ENCODE measurements around the gene NEU4.

The NEU4 gene

DNA sequence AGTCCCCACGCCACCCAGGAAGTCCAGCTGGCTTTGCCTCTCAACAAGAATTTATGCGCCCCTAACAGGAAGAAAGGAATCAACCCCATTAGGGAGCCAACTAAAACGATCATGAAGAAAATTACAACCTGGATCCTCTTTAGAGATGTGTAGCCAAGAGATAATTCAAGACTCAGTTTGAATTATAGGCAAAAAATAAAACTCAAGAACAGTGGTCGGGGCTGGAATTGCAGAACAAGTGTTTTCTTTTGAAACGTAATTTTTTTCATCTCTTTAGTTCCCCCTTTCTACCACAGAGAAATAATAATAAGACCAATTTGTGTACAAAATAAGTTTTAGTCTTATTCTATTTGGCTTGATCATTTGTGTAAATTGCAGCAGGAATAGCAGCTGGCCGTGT, 27.3 kb downstream of the NEU4 start:
- no peak for DNase-seq

DNA sequence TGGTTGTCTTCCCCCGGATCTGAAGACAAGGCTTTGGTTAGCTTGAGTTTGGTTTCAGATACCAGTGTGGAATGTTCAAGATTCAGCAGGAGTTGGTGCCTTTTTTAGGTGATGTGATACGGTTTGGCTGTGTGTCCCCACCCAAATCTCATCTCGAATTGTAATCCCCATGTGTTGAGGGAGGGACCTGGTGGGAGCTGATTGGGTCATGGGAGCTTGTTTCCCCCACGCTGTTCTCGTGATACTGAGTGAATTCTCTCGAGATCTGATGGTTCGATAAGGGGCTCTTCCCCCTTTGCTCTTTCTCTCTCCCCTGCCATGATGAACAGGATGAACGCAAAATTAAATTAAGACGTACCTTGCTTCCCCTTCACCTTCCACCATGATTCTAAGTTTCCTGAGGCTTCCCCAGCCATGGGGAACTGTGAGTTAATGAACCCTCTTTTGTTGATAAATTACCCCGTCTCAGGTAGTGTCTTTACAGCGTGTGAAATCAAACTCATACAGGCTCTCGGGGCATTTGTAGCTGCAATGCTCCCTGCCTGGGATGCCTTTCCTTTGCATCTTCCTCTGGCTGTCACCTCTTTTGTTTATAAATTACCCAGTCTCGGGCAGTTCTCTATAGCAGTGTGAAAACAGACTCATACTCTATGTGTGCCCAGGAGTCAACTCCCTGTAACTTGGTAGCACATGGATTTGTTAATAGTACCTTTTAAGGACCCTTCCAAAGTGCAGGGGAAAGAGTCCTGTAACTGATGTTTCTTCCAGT, 28.4 kb downstream of the NEU4 start:
- no peak for DNase-seq

GRCh38 chr2:241841181-241842066, 32.4 kb downstream of the NEU4 start:
- DNase-seq = no peak

DNA sequence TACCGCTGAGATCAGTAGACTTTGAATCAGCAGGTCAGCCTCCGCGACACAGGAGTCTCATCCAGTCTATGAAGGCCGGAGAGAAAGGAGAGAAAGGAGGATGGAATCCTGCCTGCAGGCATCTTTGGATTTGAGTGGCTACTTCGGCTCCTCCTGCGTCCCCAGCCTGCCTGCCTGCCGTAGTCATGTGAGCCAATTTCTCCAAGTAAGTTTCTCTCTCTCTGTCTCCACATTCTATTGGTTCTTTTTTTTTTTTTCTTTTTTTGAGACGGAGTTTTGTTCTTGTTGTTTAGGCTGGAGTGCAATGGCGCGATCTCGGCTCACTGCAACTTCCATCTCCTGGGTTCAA, 33.0 kb downstream of the NEU4 start:
- DNase-seq = no peak

DNA sequence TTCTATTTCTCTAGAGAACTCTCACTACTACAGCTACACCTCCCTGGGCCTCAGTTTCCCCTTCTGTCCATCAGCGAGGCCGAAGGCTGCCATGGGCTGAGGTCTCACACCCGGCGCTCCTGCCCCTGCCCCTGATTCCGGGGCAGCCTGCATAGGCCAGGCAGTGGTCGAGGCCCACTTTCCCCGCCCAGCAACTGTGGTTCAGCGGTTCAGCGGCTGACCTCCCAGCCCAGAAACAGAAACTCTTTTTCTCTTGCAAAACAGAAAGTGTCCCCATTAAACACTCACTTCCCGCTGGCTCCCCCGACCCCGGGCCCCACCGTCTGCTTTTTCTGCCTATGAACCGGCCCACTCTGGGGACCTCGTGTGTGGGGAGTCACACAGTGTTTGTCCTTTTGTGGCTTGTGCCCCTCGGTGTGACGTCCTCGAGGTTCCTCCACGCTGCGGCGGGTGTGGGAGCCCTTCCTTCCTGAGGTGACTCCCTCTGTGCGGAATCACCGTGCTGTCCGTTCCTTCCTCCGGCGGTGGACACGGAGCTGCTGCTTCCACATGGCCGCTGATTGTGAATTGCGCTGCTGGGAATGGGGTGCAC, 33.7 kb downstream of the NEU4 start:
- DNase-seq = no peak

GRCh38 chr2:241843321-241844065, 34.5 kb downstream of the NEU4 start:
- no peak for DNase-seq

DNA sequence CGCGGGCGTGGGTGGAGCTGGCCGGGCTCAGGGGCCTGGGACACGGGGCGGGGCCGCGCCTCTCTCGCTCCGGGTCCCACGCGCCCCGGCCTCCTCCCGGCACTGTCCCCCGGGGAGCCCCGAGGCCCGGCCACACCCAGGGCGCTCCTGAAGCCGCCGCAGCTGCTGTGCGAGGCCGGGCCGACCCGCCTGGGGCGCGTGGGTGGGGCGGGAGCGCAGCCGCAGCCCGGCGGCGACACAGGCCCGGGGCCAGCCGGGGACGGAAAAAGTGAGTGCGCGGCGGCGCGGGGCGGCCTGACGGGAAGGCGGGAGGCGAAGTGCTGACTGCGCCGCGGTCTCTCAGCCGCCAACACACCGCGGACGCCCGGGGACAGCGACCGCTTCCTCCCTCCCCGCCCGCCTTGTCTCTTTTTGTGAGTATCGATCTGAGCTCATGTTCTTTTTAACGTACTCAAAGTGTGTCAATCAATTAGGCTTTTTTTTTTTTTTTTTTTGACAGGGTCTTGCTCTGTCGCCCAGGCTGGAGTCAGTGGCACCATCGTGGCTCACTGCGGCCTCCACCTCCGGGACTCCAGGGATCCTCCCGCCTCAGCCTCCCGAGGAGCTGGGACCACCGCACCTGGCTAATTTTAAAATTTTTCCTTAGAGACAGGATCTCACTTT, 35.2 kb downstream of the NEU4 start:
- no peak for DNase-seq

DNA sequence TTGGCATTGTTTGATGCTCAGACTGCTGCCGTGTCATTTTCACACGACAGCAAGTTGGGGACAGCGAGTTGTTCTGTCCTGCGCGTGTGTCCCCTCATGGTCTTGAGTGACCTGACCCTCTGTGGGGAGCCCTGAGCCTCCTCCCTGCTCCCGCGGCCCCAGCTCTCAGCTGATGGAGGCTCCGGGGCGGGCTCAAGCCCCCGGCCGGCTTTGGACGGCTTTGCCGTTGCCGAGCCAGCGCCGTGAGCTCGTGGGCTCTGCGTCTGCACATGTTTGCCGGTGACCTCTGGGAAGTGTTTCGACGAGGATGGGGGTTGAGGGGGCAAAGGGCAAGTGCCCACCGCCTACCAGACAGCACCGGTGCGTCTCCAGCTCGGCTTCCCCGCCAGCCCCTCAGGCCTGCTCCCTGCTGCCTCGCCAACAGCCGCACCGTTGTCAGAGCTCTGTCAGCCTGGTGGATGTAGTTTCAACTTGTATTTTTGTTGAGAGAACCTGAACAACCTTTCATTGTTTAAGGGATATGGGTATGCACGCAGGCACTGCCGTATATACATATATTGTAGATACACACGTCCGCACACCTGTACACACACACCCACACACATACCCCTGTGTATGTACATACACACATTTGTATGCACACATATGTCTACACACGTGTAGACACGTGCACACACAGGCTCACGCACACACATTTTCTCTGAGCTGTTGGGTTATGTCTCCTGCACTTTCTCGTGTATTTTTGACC, 36.0 kb downstream of the NEU4 start:
- DNase-seq = no peak

DNA sequence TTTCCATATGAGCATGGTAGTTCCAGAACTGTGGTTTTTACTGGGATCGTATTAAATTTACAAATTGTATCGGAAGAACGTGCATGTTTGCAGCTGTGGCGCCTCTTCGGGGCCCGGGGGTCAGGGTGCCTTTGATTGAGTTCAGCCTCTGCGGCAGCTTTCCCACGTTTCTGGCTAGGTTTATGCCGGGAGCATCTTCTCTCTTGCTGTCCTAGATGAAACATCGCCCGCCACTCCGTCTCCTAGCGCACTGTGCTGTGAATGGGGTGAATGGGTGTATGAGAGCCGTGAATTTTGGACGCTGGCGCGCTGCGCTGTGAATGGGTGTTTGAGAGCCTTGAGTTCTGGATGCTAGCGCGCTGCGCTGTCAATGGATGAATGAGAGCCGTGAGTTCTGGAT, 37.4 kb downstream of the NEU4 start:
- DNase-seq = no peak

GRCh38 chr2:241848761-241849615, 40.0 kb downstream of the NEU4 start:
- DNase-seq = no peak

DNA sequence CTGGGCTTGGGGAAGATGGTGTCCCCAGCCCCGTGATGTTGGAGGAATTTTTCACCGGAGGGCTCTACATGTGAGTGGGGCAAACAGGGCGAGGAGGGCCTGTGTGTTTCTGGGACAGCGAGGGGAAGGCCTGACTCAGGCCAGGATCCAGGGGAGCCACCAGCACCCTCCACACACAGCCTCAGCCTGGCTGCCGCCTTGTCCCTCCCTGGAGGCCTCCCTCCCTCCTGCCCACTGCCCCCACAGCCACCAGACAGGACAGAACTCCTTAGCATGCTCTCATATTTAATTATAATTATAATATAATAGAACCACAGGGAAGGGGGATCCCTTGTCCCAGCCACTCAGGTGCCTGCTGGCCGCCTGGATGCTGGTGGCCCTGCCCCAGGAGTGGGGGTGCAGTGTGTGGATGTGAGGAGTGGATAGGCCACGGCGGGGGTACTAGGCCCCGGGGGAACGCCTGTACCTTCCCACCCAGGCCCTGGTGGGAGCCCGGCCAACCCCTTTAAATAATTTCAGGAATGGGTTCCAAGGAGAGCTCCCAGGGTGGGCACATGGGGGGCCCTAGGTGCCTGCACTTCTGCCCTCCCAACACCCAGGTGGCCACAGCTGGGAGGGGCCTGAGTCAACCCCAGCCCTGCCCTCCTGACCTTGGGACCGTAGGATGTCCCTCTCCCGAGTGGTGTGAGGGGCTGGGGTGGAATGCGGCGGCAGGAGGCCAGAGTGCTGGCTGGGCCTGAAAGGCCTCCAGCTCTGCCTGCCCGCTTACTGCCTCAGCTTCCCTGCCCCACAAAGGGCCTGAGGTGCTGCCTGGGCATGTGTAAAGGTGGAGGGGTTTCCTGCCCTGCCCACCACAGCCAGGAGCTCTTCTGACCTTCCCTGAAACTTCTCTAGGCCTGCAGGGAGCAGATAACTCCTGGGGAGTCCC, 40.9 kb downstream of the NEU4 start:
- DNase-seq = no peak

DNA sequence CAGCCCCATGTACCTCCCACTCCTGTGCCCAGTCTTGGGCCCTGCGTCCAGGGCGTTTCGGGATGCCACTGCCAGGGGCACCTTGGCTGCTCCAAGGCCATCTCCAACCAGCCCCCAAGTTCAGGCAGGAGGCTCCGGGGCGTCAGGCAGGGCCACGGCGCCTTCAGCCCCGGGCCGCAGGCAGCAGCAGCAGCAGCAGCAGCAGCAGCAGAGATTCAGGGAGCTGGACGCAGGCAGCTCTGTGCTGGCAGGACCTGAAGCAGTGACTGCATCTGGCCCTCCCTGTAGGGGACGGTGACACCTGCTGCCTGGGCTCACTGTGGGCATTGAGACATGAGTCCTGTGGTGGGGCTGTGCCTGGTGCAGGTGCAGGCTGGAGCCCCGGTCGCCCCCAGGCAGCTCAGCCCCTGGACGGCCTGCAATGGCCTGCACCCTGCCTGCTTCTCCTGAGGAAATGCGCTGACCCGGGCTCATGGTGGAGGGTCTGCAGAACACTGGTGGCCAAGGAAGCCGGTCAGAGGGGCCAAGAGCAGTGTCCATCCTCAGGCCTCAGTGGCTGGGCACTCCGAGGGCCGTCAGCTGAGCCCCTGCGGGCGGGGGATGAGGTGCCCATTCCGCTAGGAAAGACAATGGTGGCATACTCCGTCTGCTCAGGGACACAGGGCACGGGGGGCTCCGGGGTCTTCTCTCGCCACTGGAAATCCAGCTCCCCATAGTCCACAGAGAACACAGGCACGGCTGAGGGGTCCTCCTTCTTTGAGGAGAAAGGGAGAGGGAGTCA, 41.7 kb downstream of the NEU4 start:
- DNase-seq = no peak

- DNase-seq = no peak
Observed at GRCh38 chr2:241851325-241852115, 42.5 kb downstream of the NEU4 start.

GRCh38 chr2:241852116-241852980, 43.4 kb downstream of the NEU4 start:
- no peak for DNase-seq

DNA sequence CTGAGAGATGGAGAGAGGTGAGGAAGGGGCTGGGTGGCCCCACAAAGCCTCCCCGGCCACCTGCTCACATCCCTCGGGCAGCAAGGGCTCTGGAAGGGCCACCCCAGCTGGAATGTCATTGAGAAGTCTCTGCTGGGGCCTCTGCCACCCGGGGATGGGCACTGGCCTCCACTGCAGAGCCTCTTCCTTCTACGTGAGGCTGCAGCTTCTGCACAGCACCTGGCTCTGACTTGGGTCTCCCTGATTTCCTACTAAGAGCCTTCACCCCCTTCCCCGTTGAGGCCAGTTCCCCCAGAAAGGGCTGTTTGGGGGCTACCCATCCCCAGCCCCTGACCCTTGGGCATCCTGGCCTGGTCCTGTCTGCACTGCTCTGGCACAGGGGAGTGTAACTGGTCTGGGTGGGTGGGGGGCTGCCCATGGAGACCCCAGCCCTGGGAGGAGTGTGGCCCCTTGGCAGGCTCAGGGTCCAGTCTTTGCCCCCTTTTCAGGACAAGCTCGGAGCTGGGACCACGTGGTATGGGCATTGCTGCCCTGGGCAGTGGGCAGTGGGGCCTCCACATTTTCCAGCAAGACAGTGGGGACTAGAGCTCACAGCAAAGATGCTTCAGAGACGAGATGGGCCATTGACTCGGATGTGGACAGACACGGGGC, 44.1 kb downstream of the NEU4 start:
- DNase-seq = no peak

- DNase-seq = no peak
Observed at GRCh38 chr2:241853651-241854341, 44.8 kb downstream of the NEU4 start.
